GM21526 (cell line): ENCODE results near the gene TRIM41.
"Not testable (repeated sequence)": the region's sequence is repeated elsewhere in the genome, so short reads cannot be mapped to it uniquely, and the experiment has no call there.

ENCODE experiments used
- ATAC-seq: cut with Tn5 transposase; IDR thresholded peaks from one replicate; pipeline ENCODE4 v1.9.1; 2021; ENCODE audit warnings: moderate library complexity; ENCODE audit not compliant: unreplicated experiment, low FRiP score

TRIM41 gene

DNA sequence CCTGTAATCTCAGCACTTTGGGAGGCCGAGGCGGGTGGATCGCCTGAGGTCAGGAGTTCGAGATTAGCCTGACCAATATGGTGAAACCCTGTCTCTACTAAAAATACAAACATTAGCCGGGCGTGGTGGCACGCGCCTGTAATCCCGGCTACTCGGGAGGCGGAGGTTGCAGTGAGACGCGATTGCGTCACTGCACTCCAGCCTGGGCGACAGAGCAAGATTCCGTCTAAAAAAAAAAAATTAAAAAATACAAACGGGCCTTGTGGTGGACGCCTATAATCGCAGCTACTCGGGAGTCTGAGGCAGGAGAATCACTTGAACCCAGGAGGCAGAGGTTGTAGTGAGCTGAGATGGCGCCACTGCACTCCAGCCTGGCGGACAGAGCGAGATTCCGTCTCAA is 14.1 kb upstream of the TRIM41 start:
- not testable (repeated sequence) for ATAC-seq

DNA sequence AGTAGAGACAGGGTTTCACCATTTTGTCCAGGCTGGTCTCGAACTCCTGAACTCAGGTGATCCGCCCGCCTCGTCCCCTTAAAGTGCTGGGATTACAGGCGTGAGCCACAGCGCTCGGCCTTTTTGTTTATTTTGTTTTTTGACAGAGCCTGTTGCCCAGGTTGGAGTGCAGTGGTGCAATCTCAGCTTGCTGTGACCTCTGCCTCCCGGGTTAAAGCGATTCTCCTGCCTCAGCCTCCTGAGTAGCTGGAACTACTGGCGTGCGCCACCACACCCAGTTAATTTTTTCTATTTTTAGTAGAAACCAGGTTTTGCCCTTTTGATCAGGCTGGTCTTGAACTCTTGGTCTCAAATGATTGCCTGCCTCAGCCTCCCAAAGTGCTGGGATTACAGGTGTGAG is 12.9 kb upstream of the TRIM41 start:
- ATAC-seq: not testable (repeated sequence)

GRCh38 chr5:181210698-181211097 is 12.4 kb upstream of the TRIM41 start:
- ATAC-seq: not testable (repeated sequence)

- ATAC-seq: no peak
These were observed 11.9 kb upstream of the TRIM41 start for GRCh38 chr5:181211208-181211607.

GRCh38 chr5:181212080-181212479 is 11.0 kb upstream of the TRIM41 start:
- no peak for ATAC-seq

DNA sequence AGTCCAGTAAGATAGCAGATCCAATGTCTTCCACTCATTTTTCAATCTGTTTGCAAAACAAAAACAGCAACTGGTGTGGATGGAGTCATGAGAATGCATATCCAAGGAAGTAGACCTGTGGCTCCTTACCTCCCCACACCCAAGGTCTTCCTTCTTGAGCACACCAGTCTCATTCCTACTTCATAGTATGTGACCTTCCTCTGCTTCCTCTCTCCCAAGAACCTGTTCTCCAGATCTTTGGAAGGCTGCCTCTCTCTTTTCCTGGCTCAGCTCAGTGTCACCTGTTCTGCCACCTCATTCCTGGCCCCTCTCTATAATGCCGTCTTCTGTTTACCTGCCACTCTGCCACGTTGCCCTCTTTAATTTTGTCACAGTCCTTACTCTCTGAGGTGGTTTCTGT is 10.1 kb upstream of the TRIM41 start:
- no peak for ATAC-seq

- ATAC-seq: not testable (repeated sequence)
These were observed 8.8 kb upstream of the TRIM41 start for GRCh38 chr5:181214249-181214648.

- ATAC-seq: no peak
These were observed 6.8 kb upstream of the TRIM41 start for GRCh38 chr5:181215997-181216989.

- ATAC-seq: peak; percentile 26
These were observed 5.8 kb upstream of the TRIM41 start for GRCh38 chr5:181217111-181217802.

DNA sequence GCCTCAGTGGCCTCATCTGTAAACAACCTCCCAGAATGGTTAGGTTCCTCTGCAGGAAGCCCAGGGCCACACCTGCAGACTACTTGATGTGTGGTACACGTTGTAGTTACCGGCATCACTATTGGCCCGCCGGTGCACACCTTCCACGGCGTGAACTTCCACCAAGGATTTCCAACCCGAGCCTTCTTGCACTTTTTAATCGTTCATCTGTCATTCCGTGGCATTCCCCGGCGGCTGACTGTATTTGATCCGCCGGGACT is 5.3 kb upstream of the TRIM41 start:
- peak; percentile 24 for ATAC-seq

- no peak for ATAC-seq
These were observed 4.3 kb upstream of the TRIM41 start for GRCh38 chr5:181218795-181219124.

- ATAC-seq: no peak
These were observed 3.6 kb upstream of the TRIM41 start for GRCh38 chr5:181219262-181220177.

GRCh38 chr5:181220178-181220515 is 2.9 kb upstream of the TRIM41 start:
- ATAC-seq: no peak

DNA sequence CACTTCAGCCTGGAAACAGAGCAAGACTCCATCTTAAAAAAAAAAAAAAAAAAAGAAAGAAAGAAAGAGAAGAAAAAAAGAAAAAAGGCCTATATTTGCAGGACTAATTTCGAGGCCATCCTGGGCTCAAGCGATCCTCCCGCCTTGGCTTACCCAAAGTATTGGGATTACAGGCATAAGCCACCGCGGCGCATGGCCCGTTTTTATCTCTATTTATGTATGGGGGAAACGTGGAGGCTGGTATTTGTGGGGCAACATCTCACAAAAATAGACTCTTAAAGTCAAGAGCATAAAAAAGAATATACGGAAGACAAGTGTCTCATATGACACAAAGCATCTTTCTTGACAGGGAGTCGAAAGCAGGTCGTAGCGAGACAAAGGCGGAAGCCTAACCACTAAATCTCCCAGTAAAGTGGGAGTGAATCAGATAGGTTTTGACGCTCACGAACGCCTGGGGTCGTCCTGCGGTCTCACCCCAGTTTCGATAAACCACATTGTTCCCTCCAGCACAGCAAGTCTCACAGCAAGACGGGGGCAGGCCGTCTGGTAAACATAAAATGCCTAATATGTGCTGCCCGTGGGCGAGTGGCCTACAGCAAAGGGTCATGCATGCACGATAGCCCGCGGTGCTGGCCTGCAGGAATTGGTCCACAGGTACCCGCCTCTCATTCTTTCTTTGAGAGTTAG is 1.8 kb upstream of the TRIM41 start:
- no peak for ATAC-seq

DNA sequence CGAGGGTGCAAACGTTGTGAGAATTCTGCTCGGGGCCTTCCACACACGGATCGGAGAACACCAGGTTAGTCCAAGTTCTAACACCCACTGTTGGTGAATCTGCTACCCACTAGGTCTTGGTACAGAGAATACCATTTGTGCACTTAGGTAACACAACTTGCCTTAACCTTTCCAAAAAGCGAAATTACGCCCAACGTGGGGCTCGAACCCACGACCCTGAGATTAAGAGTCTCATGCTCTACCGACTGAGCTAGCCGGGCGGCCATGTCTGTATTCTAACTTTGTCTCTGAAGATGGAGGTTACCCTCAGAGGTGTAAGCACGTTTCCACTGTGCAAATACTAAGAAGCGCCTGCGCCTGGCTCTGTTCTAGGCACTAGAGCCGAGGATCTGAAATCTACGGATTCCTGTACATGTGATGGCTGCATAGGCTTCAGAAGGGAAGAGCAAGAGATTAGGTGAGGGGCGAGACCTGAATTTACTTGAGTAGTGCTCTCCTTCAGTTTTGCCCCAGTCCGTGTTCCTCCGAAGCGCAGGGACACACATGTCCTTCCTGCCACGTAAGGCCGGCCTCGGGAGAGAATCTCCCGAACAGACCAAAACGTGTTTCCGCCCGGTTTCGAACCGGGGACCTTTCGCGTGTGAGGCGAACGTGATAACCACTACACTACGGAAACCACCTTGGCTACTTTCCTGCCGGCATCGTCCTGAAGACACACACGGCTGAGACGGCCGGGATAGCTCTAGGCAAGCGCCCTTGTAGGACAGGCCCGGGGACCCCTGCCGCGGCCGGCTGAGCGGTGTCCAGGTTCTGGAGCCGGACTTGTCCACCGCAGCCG is 1.1 kb upstream of the TRIM41 start:
- peak; percentile 23 for ATAC-seq

- peak; percentile 2 for ATAC-seq
These were observed 437 bp upstream of the TRIM41 start for GRCh38 chr5:181222630-181223057.

DNA sequence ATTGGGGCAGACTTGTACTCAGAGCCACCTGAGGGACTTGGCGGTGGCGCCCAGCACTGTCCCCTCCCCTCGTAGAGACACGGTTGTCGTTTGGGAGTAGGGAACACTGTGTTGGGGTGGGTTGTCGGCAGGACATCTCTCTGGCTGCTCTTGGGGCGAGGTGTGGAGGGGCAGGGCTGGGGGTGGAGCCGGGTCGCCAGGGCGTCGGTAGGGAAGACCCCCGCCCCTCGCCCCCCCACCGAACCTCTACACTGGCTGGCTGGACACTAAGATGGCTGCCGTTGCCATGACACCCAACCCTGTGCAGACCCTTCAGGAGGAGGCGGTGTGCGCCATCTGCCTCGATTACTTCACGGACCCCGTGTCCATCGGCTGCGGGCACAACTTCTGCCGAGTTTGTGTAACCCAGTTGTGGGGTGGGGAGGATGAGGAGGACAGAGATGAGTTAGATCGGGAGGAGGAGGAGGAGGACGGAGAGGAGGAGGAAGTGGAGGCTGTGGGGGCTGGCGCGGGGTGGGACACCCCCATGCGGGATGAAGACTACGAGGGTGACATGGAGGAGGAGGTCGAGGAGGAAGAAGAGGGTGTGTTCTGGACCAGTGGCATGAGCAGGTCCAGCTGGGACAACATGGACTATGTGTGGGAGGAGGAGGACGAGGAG is 778 bp downstream of the TRIM41 start:
- ATAC-seq: no peak

DNA sequence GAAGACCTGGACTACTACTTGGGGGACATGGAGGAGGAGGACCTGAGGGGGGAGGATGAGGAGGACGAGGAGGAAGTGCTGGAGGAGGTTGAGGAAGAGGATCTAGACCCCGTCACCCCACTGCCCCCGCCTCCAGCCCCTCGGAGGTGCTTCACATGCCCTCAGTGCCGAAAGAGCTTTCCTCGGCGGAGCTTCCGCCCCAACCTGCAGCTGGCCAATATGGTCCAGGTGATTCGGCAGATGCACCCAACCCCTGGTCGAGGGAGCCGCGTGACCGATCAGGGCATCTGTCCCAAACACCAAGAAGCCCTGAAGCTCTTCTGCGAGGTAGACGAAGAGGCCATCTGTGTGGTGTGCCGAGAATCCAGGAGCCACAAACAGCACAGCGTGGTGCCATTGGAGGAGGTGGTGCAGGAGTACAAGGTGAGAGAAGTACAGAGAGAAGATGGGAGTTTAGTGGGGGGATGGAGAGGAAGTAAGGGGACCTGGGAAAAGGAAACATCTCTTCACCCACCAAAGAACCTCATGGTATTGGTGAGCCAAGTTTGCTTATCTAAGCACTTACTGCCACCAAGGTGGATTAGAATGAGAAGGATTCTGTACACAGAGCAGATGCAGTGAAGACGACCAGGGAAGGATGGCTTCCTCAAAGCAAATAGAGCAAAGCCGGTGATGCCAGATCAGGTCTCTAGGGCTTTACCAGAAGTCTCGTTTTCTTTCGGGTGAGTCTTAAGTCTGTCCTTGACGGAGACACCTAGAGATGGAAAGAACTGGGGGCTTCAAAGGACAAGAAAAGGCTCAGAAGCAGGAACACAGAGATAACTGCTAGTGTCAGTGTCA is 1.5 kb downstream of the TRIM41 start:
- no peak for ATAC-seq
